Naive thymus-derived CD8-positive, alpha-beta T cell (primary cell): ENCODE results near the gene GNAT1. TPM values are rescaled to one million over a fixed set of nuclear protein-coding genes. Genes with fewer than 3 reads are reported as not detected.

Source experiments
- ATAC-seq, 2 donors: fragments of 150-1000 bp; cut with Tn5 transposase in 1 of 2; sonication (Bioruptor Pico), chemical (Tn5 transposase) in 1 of 2; 1 replicate in 1 of 2; 2 replicates in 1 of 2; pipeline ENCODE4 v1.10.0; 2021; ENCODE audit warnings: mild to moderate bottlenecking in 2 of 2, moderate library complexity in 2 of 2
- POLR2A ChIA-PET: fragments of 350-600 bp; sonication (Branson Sonifier 250); formaldehyde crosslinking; loops from one replicate; lab custom pipeline; 2021; ENCODE audit warnings: antibody characterized with exemption; lab: Charles Lee
- DNase-seq, 10 donors: peaks; one replicate each; pipeline versions ENCODE4 v3.0.0 to v3.0.0-alpha.2; 2020 to 2022
- H3K27ac Mint-ChIP-seq, 10 donors: one replicate each; pipeline ENCODE4 v1.8.0; 2020 to 2022; ENCODE audit warnings: mild to moderate bottlenecking in 10 of 10, mixed read lengths in 10 of 10, moderate library complexity in 4 of 10, inconsistent platforms in 1 of 10
- H3K27me3 Mint-ChIP-seq, 5 donors: one replicate each; pipeline ENCODE4 v1.8.0; 2021 to 2022; ENCODE audit warnings: mixed read lengths in 5 of 5
- H3K36me3 Mint-ChIP-seq, 3 donors: one replicate each; pipeline ENCODE4 v1.8.0; 2020 to 2022; ENCODE audit warnings: mixed read lengths in 3 of 3, mild to moderate bottlenecking in 2 of 3, inconsistent platforms in 1 of 3
- H3K4me1 Mint-ChIP-seq, 4 donors: one replicate each; pipeline ENCODE4 v1.8.0; 2021 to 2022; ENCODE audit warnings: mixed read lengths in 4 of 4
- H3K4me3 Mint-ChIP-seq, 10 donors: one replicate each; pipeline ENCODE4 v1.8.0; 2020 to 2022; ENCODE audit warnings: mild to moderate bottlenecking in 10 of 10, mixed read lengths in 10 of 10, moderate library complexity in 6 of 10, inconsistent platforms in 1 of 10
- H3K9me3 Mint-ChIP-seq, 9 donors: one replicate each; pipeline ENCODE4 v1.8.0; 2020 to 2022; ENCODE audit warnings: mixed read lengths in 9 of 9, mild to moderate bottlenecking in 3 of 9, inconsistent platforms in 1 of 9, moderate library complexity in 1 of 9
- polyA plus RNA-seq, 3 donors: library from polyadenylated mRNA; unstranded; fragments of 300-500 nt; fragmentation: Illumina TruSeq; gene quantifications; one replicate each; pipeline ENCODE4 v1.2.3, GENCODE V29; 2021
- total RNA-seq, 8 experiments: library from RNA in 2 of 8; stranded (reverse) in 2 of 8; gene quantifications; one replicate each; pipeline ENCODE4 v1.2.3 and lab custom pipeline; 2021 to 2026

Gene GNAT1
- total and polyA plus RNA-seq, 5 experiments from 2014 or later: not detected

- Mint-ChIP-seq H3K27ac (peak overlapping the region in 1 of 10 donors; percentile 74), H3K4me1 (peaks cover 5 to 36% (median 12%) of the 10 kb centered on the region in 4 donors), H3K36me3 (peaks cover 0 to 2% (median 0%) of the 10 kb centered on the region in 3 donors), H3K4me3 (peak overlapping the region; percentile 73 to 89 (median 80)), H3K27me3 (peaks cover 13 to 43% (median 31%) of the 10 kb centered on the region in 5 donors), H3K9me3 (no peaks in the 10 kb centered on the region)
- no peak for ATAC-seq
- DNase-seq: no peak
- POLR2A ChIA-PET: no interaction called here
These were observed 35.9 kb upstream of the GNAT1 start for GRCh38 chr3:50155491-50155878.

GRCh38 chr3:50155891-50156290 lies 35.5 kb upstream of the GNAT1 start:
- POLR2A ChIA-PET: no interaction called here
- ATAC-seq (no peak), DNase-seq (no peak)
- H3K27ac Mint-ChIP-seq: peak overlapping the region in 2 of 10 donors; percentile 63 to 74
- H3K9me3 Mint-ChIP-seq: no peaks in the 10 kb centered on the region
- peaks cover 0 to 2% (median 0%) of the 10 kb centered on the region in 3 donors for H3K36me3 Mint-ChIP-seq
- peak overlapping the region; percentile 73 to 89 (median 80) for H3K4me3 Mint-ChIP-seq
- H3K27me3 Mint-ChIP-seq: peaks cover 12 to 43% (median 30%) of the 10 kb centered on the region in 5 donors
- H3K4me1 Mint-ChIP-seq: peaks cover 5 to 36% (median 12%) of the 10 kb centered on the region in 4 donors

DNA sequence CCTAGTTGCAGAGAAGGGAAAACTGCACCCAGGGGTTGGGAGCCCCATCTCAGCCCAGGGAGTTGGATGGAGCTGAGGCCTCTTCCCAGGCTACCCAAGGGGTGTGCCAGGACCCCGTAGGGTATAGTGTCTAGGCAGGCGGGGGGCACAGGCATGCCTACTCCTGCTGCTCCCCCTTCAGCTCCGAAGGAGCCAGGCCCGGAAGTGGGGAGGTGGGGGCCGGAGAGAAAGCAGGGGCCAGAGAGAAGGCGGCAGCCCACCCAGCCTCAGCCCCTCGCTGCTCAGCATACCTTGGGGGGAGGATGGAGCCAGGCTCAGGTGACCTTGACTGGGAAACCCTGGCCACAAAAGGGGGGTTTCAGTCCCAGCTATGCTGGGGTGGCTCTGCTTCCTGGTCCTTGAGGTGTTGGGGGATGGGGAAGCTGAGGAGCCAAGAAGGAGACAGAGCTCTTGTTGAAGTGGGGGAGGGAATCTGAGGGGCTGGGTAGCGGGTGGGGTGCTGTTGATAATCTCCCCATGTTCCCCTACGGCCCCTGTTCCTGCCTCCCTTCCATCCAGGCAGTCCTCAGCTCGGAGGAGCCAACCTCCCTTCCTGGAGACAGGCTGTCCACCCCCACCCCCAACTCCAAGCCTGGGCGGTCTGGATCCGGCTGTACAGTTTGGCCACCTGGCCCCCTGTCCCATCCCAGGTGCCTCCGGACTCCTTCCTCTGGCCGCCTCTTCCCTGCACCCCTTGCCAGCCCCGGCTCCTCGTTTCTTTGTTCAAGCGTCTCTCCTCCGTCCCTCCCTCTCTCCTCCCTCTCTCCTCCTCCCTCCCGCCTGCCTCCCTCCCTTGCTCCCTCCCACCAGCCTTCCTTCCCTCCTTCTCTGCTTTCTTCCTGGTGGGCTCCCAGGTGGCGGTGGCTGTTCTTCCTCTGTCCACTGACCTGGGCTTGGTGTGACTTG lies 34.6 kb upstream of the GNAT1 start:
- peaks cover 5 to 36% (median 12%) of the 10 kb centered on the region in 4 donors for H3K4me1 Mint-ChIP-seq
- no peak for ATAC-seq
- H3K27me3 Mint-ChIP-seq: peaks cover 12 to 43% (median 30%) of the 10 kb centered on the region in 5 donors
- peaks cover 0 to 2% (median 0%) of the 10 kb centered on the region in 3 donors for H3K36me3 Mint-ChIP-seq
- DNase-seq: no peak
- H3K4me3 Mint-ChIP-seq: peak overlapping the region in 4 of 10 donors; percentile 28 to 78 (median 48)
- no peak overlapping the region for H3K27ac Mint-ChIP-seq
- no peaks in the 10 kb centered on the region for H3K9me3 Mint-ChIP-seq
- POLR2A ChIA-PET: interaction anchor here (0.5 kb wide), 1 partner anchor 703 kb away, joined by 4 read pairs; no protein-coding TSS in a partner anchor

GRCh38 chr3:50157827-50158529 lies 33.4 kb upstream of the GNAT1 start:
- Mint-ChIP-seq H3K27me3 (peaks cover 12 to 41% (median 30%) of the 10 kb centered on the region in 5 donors), H3K27ac (no peak overlapping the region), H3K4me3 (peak overlapping the region in 2 of 10 donors; percentile 15 to 22), H3K36me3 (peaks cover 0 to 2% (median 0%) of the 10 kb centered on the region in 3 donors), H3K9me3 (no peaks in the 10 kb centered on the region), H3K4me1 (peaks cover 5 to 36% (median 12%) of the 10 kb centered on the region in 4 donors)
- POLR2A ChIA-PET: no interaction called here
- no peak for DNase-seq
- no peak for ATAC-seq

DNA sequence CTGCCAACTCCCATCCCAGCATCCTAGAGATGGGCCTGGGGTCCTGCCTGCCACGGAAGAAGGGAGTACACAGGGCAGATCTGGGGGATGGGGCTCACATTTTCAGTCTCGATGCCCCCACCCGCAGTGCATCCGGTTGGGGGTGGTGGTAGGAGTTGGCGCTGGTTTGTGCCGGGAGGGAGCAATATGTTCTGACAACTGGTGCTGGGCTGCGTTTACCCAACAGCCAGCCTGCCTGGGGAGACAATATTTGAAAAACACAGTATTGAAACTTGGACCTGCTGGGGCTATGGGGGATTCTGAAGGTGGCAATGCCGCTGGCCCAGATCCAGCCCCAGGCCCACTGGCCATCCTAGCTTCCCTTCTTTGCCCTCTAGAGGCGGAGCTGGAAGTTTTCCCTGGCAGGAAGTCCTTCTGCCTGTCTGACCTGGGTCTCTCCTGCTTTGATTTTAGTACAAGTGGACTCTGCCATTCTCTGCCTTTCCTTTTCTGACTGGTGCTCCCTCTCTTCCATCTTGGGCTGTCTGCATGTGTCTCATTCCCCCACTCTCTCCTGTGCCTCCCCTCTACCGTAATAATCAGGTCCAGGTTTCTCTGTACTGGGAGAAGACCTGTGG lies 32.8 kb upstream of the GNAT1 start:
- H3K4me3 Mint-ChIP-seq: peak overlapping the region in 1 of 10 donors; percentile 15
- peaks cover 5 to 33% (median 12%) of the 10 kb centered on the region in 4 donors for H3K4me1 Mint-ChIP-seq
- H3K9me3 Mint-ChIP-seq: no peaks in the 10 kb centered on the region
- ATAC-seq (no peak), DNase-seq (no peak)
- POLR2A ChIA-PET: no interaction called here
- H3K27me3 Mint-ChIP-seq: peaks cover 10 to 34% (median 25%) of the 10 kb centered on the region in 5 donors
- H3K36me3 Mint-ChIP-seq: peaks cover 0 to 2% (median 0%) of the 10 kb centered on the region in 3 donors
- peak overlapping the region in 2 of 10 donors; percentile 62 to 79 for H3K27ac Mint-ChIP-seq

- H3K36me3 Mint-ChIP-seq: peaks cover 0 to 2% (median 0%) of the 10 kb centered on the region in 3 donors
- no peak overlapping the region for H3K4me3 Mint-ChIP-seq
- peaks cover 2 to 23% (median 8%) of the 10 kb centered on the region in 4 donors for H3K4me1 Mint-ChIP-seq
- POLR2A ChIA-PET: no interaction called here
- no peak overlapping the region for H3K27ac Mint-ChIP-seq
- no peak for DNase-seq
- no peaks in the 10 kb centered on the region for H3K9me3 Mint-ChIP-seq
- no peak for ATAC-seq
- H3K27me3 Mint-ChIP-seq: peaks cover 6 to 24% (median 17%) of the 10 kb centered on the region in 5 donors
These were observed 30.8 kb upstream of the GNAT1 start for GRCh38 chr3:50160561-50160983.

DNA sequence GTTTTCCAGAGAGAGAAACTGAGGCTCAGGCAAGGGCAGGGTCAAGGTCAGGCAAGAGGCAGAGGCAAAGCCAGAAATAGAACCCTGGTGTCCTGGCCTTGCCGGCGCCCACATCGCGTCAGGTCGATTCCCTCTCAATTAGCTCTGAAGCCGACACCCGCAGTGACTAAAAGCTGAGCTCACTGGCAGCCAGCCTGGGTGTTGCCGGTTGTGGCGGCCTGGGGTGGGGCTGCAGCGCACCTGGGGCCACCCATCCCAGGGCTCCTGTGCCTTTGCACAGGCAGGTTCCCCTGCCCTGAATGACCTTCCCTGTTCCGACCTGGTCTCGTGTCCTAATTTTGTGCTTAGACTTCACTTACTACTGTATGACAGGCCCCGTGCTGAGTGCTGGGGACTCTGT lies 30.1 kb upstream of the GNAT1 start:
- POLR2A ChIA-PET: no interaction called here
- Mint-ChIP-seq H3K4me1 (peaks cover 0 to 15% (median 3%) of the 10 kb centered on the region in 4 donors), H3K27me3 (peaks cover 3 to 16% (median 11%) of the 10 kb centered on the region in 5 donors), H3K9me3 (no peaks in the 10 kb centered on the region), H3K36me3 (no peaks in the 10 kb centered on the region), H3K4me3 (no peak overlapping the region), H3K27ac (no peak overlapping the region)
- no peak for ATAC-seq
- DNase-seq: no peak

DNA sequence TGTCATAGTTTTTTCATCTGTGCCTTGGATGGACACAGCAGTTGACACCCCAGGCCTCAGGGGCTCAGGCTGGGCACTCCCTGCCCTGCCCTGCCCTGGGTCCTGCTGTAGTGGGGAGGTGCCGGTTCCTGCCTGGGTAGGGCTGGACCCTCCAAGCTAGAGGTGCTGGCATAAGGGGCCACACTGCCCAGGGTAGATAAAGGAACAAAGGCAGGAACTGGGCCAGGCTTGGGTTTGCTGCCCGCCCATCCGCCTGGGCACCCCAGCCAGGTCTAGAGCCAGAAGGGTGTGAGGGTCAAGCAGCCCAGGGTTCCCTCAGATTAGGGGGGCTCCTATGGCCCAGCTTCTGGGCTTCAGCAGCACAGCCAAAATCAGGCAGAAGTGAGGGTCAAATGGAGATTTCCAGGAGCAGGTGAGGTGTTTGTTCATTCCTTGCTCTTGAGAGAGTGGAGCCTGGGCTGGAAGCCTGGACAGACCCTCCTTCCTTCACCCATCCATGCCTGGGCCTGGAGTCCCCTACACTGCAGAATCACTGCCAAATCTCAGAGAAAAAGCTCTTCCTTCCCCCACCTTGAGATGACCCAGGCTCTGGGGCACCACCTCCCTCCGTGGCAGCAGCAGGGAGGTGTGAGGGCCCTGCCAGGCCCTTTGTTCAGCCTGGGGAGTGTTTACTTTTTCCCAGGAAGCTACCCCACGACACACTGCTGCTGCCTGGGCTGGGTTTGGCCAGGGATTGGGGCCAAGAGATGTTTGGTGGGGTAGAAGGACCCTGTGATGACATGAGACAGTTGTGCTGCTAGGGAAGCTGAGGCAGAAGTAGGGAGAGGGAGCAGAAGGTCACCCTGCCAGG lies 29.2 kb upstream of the GNAT1 start:
- Mint-ChIP-seq H3K4me3 (no peak overlapping the region), H3K27ac (no peak overlapping the region), H3K9me3 (no peaks in the 10 kb centered on the region), H3K36me3 (no peaks in the 10 kb centered on the region), H3K4me1 (peaks cover 0 to 8% (median 3%) of the 10 kb centered on the region in 4 donors), H3K27me3 (peaks cover 3 to 7% (median 5%) of the 10 kb centered on the region in 5 donors)
- POLR2A ChIA-PET: no interaction called here
- DNase-seq: no peak
- ATAC-seq: no peak

DNA sequence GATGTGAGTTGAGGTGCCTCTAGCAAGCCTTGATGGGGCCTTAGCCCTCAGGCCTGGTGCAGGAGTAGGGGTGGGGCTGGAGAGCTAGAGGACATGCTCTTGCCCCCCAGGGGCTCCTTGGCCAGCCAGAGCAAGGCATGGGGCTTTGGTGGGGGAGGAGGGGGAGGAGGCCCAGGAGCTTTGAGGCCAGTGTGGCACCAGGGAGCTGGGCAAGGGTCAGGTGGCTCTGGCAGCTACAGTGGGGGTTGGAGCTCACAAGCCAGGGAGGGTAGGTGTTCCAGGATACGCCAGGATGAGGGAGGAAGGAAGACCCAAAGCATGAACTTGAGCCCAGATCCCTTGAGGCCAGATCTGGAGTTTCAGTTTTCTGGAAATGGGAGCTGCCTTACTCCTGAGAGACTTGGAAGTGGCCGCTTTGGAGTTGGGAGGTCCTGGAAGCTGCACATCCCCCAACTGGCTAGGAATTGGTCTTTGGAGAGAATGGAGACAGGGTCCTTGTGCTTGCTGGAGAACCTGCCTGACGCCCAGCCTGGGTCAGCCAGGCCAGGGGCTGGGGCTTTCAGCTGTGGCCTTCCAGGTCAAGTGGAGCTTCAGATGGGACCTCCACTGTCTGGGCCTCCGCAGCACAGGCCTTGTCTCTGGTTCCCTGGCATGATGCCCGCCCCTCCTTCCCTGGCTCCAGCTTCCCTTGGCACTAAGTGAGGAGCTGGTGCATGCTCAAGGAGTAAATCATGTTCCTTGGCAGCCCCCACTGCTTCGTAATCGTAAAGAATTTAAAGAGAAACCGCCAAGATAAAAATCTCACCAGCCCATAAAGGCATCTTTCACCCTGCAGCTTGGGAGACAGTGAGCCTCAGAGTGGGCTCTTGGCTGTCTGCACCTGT lies 27.6 kb upstream of the GNAT1 start:
- H3K4me3 Mint-ChIP-seq: no peak overlapping the region

DNA sequence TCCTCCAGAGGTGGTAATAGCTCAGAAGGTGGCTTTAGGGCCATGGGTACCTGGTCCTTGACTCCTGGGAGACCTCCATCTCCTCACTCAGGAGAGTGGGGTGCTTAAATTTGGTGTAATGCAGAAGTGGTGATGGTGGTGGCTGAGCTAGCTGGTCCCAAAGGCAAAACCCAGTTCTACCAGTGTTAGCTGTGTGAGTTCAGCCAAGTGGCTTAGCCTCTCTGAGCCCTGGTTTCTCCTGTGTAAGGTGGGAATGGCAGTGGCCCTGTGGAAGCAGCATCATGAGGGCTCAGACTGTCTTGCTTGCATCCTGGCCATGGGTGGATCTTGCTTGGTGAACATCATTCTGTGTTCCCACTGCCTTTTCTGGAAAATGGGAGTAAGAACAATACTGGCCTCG lies 26.9 kb upstream of the GNAT1 start:
- no peak for ATAC-seq
- peaks cover 0 to 2% (median 0%) of the 10 kb centered on the region in 4 donors for H3K4me1 Mint-ChIP-seq
- POLR2A ChIA-PET: no interaction called here
- H3K27me3 Mint-ChIP-seq: peaks cover 0 to 2% (median 0%) of the 10 kb centered on the region in 5 donors
- H3K27ac Mint-ChIP-seq: peak overlapping the region in 1 of 10 donors; percentile 65
- no peaks in the 10 kb centered on the region for H3K36me3 Mint-ChIP-seq
- no peaks in the 10 kb centered on the region for H3K9me3 Mint-ChIP-seq
- no peak overlapping the region for H3K4me3 Mint-ChIP-seq
- DNase-seq: peak in 1 of 10 donors; percentile 9

More for the DNA sequence above, 27.6 kb upstream of the GNAT1 start:
- Mint-ChIP-seq H3K27ac (peak overlapping the region in 2 of 10 donors; percentile 59 to 65), H3K4me1 (peaks cover 0 to 2% (median 0%) of the 10 kb centered on the region in 4 donors), H3K27me3 (peaks cover 0 to 2% (median 0%) of the 10 kb centered on the region in 5 donors), H3K36me3 (no peaks in the 10 kb centered on the region), H3K9me3 (no peaks in the 10 kb centered on the region)
- ATAC-seq: no peak
- peak in 1 of 10 donors; percentile 53 for DNase-seq
- POLR2A ChIA-PET: no interaction called here
